Aorta (tissue), 5 donors: ENCODE measurements around the gene RAB20. TPM values are rescaled to one million over a fixed set of nuclear protein-coding genes. Genes with fewer than 3 reads are reported as not detected.

Experiments
- ATAC-seq: fragments of 200-7000 bp; cut with Tn5 transposase; one replicate; pipeline ENCODE4 v1.9.1; 2022; ENCODE audit warnings: moderate library complexity; ENCODE audit not compliant: low FRiP score
- DNase-seq, 2 donors: peaks; one replicate each; pipeline ENCODE4 v3.0.0-alpha.2; 2020
- H3K27ac ChIP-seq, 2 donors: one replicate each; pipeline ENCODE4 v1.5.1; 2013; ENCODE audit warnings: low read length in 2 of 2, mild to moderate bottlenecking in 2 of 2, moderate library complexity in 2 of 2, control low read depth in 1 of 2, inconsistent platforms in 1 of 2, low read depth in 1 of 2
- H3K27me3 ChIP-seq, 2 donors: one replicate each; pipeline ENCODE4 v1.6.1; 2013; ENCODE audit warnings: control low read depth in 1 of 2, low read length in 1 of 2, mild to moderate bottlenecking in 1 of 2, moderate library complexity in 1 of 2; ENCODE audit not compliant: insufficient read depth in 2 of 2, control insufficient read depth in 1 of 2
- H3K36me3 ChIP-seq, 2 donors: one replicate each; pipeline ENCODE4 v1.6.1; 2013; ENCODE audit warnings: control low read depth in 1 of 2, low read length in 1 of 2, mild to moderate bottlenecking in 1 of 2; ENCODE audit not compliant: insufficient read depth in 2 of 2, control insufficient read depth in 1 of 2
- H3K4me1 ChIP-seq, 2 donors: one replicate each; pipeline ENCODE4 v1.6.1; 2013; ENCODE audit warnings: low read length in 2 of 2, control low read depth in 1 of 2, mild to moderate bottlenecking in 1 of 2, moderate library complexity in 1 of 2; ENCODE audit not compliant: insufficient read depth in 2 of 2, control insufficient read depth in 1 of 2
- H3K4me3 ChIP-seq, 2 donors: one replicate each; pipeline ENCODE4 v1.5.1; 2013; ENCODE audit warnings: low read length in 2 of 2, control low read depth in 1 of 2, mild to moderate bottlenecking in 1 of 2
- H3K9me3 ChIP-seq: one replicate; pipeline ENCODE4 v1.6.1; 2013; ENCODE audit warnings: mild to moderate bottlenecking, low read length; ENCODE audit not compliant: control insufficient read depth
- WGBS, 2 donors: extraction: QIAGEN DNeasy Blood & Tissue Kit; methylation state at CpG; one replicate each; pipeline ENCODE4 v1.1.7; 2013; 5-methylcytosine and 5-hydroxymethylcytosine counted together
- intact Hi-C, 2 donors: fragments of 100-400 bp; cut with DNase I; formaldehyde crosslinking; loops; one replicate each; pipeline versions ENCODE4 v1.14.2 to v1.15.0; 2022
- polyA plus RNA-seq, 2 donors: library from polyadenylated mRNA; stranded (reverse); fragments of 200-250 nt; gene quantifications; one replicate each; pipeline ENCODE4 v1.2.3, GENCODE V29; 2013
- total RNA-seq, 2 donors: library from RNA; stranded (reverse); fragmentation: NEBNext Ultra II Directional; extraction: Animal tissue kit (Norgen Biotek cat#: 25700); gene quantifications; one replicate each; pipeline ENCODE4 v1.2.1, GENCODE V29; 2021
- donor health status: healthy with polysubstance abuse.
- donor health status: Bipolar disorder and iron deficiency.
- donor health status: DM: no; HTN: no; CAD: no.
- donor health status: DM: no; HTN: no; CAD: no.
- donor health status: DM: yes; HTN: yes; CAD: no.

RAB20 gene
- total and polyA plus RNA-seq, 4 donors, result 12.9 to 22.4 (median 17.5) TPM

DNA sequence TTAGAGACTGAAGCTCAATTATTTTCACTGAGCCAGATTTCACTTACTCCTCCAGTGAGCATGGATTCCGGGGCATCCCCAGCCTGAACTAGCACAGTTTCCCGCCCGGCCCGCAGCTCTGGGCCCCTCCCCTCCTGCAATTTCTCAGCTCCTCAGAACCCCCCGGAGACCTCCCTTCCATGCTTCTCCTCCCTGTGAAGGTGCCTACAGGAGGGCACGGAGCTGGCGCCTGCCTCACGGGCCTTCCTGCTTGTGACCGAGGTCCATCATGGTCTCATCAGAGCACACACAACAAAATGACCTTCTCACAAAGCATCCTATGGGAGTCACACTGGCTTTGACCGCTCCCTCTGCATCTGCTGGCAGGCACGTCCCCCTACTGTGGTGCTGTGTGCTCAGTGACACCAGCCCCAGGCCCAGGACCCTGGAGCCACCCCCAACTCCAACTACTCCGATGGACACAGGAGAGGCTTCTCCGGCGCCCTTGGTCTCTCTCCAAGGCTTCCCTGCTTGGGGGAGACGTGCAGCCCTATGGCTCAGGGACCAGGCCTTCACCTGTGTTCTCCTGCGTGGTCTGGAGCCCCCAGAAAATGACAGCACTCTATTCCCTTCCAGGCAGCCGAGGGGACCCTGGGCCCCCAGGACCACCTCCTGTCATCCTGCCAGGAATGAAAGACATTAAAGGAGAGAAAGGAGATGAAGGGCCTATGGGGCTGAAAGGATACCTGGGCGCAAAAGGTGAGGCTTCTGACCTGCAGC is 77.1 kb downstream of the RAB20 start:
- Histone ChIP-seq H3K9me3 (no peaks in the 10 kb centered on the region), H3K4me3 (no peak overlapping the region), H3K27ac (no peak overlapping the region), H3K36me3 (peaks cover 0 to 8% of the 10 kb centered on the region in 2 donors), H3K27me3 (no peaks in the 10 kb centered on the region), H3K4me1 (no peaks in the 10 kb centered on the region)
- intact Hi-C loops, result no loop called here
- WGBS, 2 donors, result 88 to 89% methylated on average over 18 of the region's 18 CpGs
- DNase-seq (peak in 1 of 2 donors; percentile 72), ATAC-seq (no peak)

DNA sequence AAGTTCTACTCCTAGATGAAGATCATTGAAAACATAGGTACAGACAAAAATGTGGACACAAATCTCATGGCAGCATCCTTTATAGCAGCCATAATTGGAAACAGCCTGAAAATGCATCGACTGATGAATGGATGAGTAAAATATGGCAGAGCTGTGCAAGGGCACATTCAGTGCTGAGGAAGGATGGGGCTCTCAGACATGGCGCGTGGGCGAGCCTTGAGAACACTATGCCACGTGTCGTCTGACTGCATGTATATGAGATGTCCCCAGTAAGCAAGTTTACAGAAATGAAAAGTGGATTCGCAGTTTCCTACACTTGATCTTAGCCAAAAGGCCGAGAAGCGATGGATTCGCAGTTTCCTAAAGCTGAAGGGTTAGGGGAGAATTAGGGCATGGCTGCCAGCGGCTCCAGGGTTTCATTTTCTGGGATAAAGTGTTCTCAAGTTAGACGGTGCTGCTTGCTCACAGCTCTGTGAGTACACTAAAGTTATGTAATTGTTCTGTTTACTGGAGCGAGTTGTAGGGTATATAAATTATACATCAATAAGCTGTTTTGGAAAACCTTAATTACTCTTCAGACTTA is 78.0 kb downstream of the RAB20 start:
- ATAC-seq, result no peak
- 81 to 85% methylated on average over 13 of the region's 13 CpGs for WGBS, 2 donors
- no peak overlapping the region for H3K27ac ChIP-seq

DNA sequence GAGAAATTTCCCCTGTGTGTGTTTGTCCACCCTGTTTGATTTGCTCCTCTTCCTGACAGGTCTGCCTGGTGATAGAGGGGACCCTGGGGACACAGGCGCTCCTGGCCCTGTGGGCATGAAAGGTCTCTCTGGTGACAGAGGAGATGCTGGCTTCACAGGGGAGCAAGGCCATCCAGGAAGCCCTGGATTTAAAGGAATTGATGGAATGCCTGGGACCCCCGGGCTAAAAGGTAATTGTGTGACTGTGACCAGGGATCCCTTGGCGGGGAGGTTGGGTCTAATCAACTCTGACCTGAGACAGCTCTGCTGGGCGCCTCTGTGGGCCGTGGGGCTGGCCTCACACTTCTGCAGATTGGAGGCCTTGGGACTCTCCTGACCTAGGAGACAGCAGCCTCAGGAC is 81.4 kb downstream of the RAB20 start:
- no peaks in the 10 kb centered on the region for H3K27me3 ChIP-seq
- H3K4me3 ChIP-seq, result no peak overlapping the region
- H3K27ac ChIP-seq, result peak overlapping the region; percentile 27 to 28
- ATAC-seq, result no peak
- intact Hi-C loops, result no loop called here
- no peak for DNase-seq
- WGBS, 2 donors, result 55 to 63% methylated on average over 5 of the region's 5 CpGs
- H3K9me3 ChIP-seq, result no peaks in the 10 kb centered on the region
- no peaks in the 10 kb centered on the region for H3K4me1 ChIP-seq
- H3K36me3 ChIP-seq, result peaks cover 2 to 8% of the 10 kb centered on the region in 2 donors

More for the DNA sequence above, 78.0 kb downstream of the RAB20 start:
- Histone ChIP-seq H3K27me3 (no peaks in the 10 kb centered on the region), H3K4me3 (no peak overlapping the region), H3K36me3 (peaks cover 0 to 8% of the 10 kb centered on the region in 2 donors), H3K9me3 (no peaks in the 10 kb centered on the region), H3K4me1 (no peaks in the 10 kb centered on the region)
- intact Hi-C loops, result no loop called here
- no peak for DNase-seq

DNA sequence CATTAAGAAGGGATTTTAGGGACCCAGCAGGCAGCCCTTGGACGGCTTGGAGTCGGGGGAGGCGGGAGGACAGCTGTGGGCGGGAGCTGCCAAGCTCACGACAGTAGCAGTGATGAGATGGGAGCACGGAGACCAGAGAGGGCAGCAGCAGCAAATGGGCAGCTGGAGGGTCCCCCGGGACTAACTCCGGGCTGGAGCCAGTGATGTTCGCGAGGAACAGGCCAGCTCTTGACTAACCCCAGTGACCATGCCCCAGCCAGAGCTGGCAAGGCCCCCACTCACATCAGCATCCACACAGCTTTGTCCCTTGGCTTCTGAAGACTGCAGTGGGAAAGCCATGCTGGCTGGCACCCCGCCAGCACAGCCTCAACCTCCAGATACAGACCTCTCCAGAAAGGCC is 81.9 kb downstream of the RAB20 start:
- H3K27me3 ChIP-seq, result no peaks in the 10 kb centered on the region
- peak; percentile 70 for ATAC-seq
- H3K4me1 ChIP-seq, result no peaks in the 10 kb centered on the region
- intact Hi-C loops, result no loop called here
- peaks cover 2 to 11% of the 10 kb centered on the region in 2 donors for H3K36me3 ChIP-seq
- WGBS, 2 donors, result 11 to 21% methylated on average over 11 of the region's 11 CpGs
- peak overlapping the region; percentile 5 to 28 for H3K27ac ChIP-seq
- H3K9me3 ChIP-seq, result no peaks in the 10 kb centered on the region
- DNase-seq, result peak; percentile 71 to 85
- H3K4me3 ChIP-seq, result no peak overlapping the region

- Histone ChIP-seq H3K27ac (no peak overlapping the region), H3K4me1 (no peaks in the 10 kb centered on the region), H3K9me3 (no peaks in the 10 kb centered on the region), H3K4me3 (no peak overlapping the region), H3K27me3 (no peaks in the 10 kb centered on the region), H3K36me3 (peaks cover 2 to 11% of the 10 kb centered on the region in 2 donors)
- intact Hi-C loops, result no loop called here
- 88 to 89% methylated on average over 6 of the region's 6 CpGs for WGBS, 2 donors
- ATAC-seq (peak; percentile 4), DNase-seq (no peak)
Observed at GRCh38 chr13:110479215-110479545, 82.3 kb downstream of the RAB20 start.

- H3K36me3 ChIP-seq, result peaks cover 2 to 13% of the 10 kb centered on the region in 2 donors
- DNase-seq (no peak), ATAC-seq (no peak)
- intact Hi-C loops, result no loop called here
- H3K4me1 ChIP-seq, result no peaks in the 10 kb centered on the region
- no peaks in the 10 kb centered on the region for H3K27me3 ChIP-seq
- 85 to 88% methylated on average over 16 of the region's 16 CpGs for WGBS, 2 donors
- no peaks in the 10 kb centered on the region for H3K9me3 ChIP-seq
- no peak overlapping the region for H3K27ac ChIP-seq
- no peak overlapping the region for H3K4me3 ChIP-seq
Observed at GRCh38 chr13:110478405-110479214, 82.9 kb downstream of the RAB20 start.

DNA sequence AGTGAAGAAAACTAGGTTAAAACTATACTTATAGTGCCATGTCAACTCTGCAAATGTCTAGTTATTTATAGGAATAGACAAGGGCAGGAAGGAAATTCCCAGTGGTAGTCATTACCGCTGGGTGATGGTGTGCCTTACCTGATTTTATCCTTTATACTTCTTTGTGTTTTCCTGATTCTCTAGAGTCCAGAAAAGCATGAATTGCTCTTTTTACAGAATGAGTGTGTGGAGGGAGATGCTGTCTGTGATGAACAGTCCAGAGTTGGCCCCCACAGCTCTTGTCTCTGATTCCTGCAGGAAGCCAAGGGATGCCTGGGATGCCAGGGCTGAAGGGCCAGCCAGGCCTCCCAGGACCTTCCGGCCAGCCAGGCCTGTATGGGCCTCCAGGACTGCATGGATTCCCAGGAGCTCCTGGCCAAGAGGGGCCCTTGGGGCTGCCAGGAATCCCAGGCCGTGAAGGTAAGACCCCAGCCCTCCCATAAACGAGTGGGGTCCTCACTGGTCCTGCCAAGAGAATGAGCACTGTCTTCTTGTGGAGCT is 83.7 kb downstream of the RAB20 start:
- no peak for ATAC-seq
- no peak for DNase-seq
- intact Hi-C loops, result no loop called here
- Histone ChIP-seq H3K4me1 (no peaks in the 10 kb centered on the region), H3K27me3 (no peaks in the 10 kb centered on the region), H3K27ac (peak overlapping the region in 1 of 2 donors; percentile 1), H3K9me3 (no peaks in the 10 kb centered on the region), H3K4me3 (no peak overlapping the region), H3K36me3 (peaks cover 2 to 13% of the 10 kb centered on the region in 2 donors)
- WGBS, 2 donors, result 29 to 37% methylated on average over 4 of the region's 4 CpGs

GRCh38 chr13:110476220-110476617 is 85.3 kb downstream of the RAB20 start:
- no peak overlapping the region for H3K27ac ChIP-seq
- H3K27me3 ChIP-seq, result no peaks in the 10 kb centered on the region
- no peak for ATAC-seq
- WGBS, 2 donors, result 86 to 89% methylated on average over 12 of the region's 12 CpGs
- DNase-seq, result no peak
- peaks cover 2 to 12% of the 10 kb centered on the region in 2 donors for H3K36me3 ChIP-seq
- no peaks in the 10 kb centered on the region for H3K4me1 ChIP-seq
- intact Hi-C loops, result no loop called here
- no peak overlapping the region for H3K4me3 ChIP-seq
- no peaks in the 10 kb centered on the region for H3K9me3 ChIP-seq
